T-cell (primary cell): ENCODE data around the gene YTHDC2. TPM values are rescaled to one million over a fixed set of nuclear protein-coding genes. Genes with fewer than 3 reads are reported as not detected.

Source experiments
- ATAC-seq, 4 experiments: fragments of 200-7000 bp in 3 of 4; fragments of 150-1000 bp in 1 of 4; cut with Tn5 transposase; replicated peaks in 1 of 4; 1 replicate in 3 of 4; 2 replicates in 1 of 4; pipeline ENCODE4 v1.10.0; 2021; ENCODE audit warnings: moderate library complexity in 3 of 4, mild to moderate bottlenecking in 2 of 4, moderate number of reproducible peaks in 1 of 4
- CTCF ChIA-PET, 2 donors: fragments of 300-600 bp; sonication (Branson Sonifier 250); formaldehyde crosslinking; loops; one replicate each; lab custom pipeline; 2022; ENCODE audit warnings: antibody characterized with exemption in 2 of 2; lab: Charles Lee
- POLR2A ChIA-PET, 2 donors: fragments of 300-600 bp; sonication (Branson Sonifier 250); formaldehyde crosslinking; loops; one replicate each; lab custom pipeline; 2022; ENCODE audit warnings: antibody characterized with exemption in 2 of 2; lab: Charles Lee
- DNase-seq, 35 experiments: peaks; one replicate each; pipeline versions ENCODE4 v3.0.0 to v3.0.0-alpha.2; 2013 to 2023
- H3K27ac ChIP-seq: one replicate; pipeline ENCODE4 v1.5.1; 2013; ENCODE audit warnings: low read length
- H3K27me3 ChIP-seq, 2 experiments: replicated peaks in 1 of 2; 1 replicate in 1 of 2; 2 replicates in 1 of 2; pipeline versions ENCODE4 v1.6.1 to v1.7.0; 2013; ENCODE audit warnings: low read length in 1 of 2, mixed read lengths in 1 of 2; ENCODE audit not compliant: control insufficient read depth in 2 of 2, insufficient read depth in 2 of 2; ENCODE audit errors: extremely low read depth in 1 of 2
- H3K36me3 ChIP-seq, 2 donors: 1 replicate in 1 of 2; 2 replicates in 1 of 2; pipeline versions ENCODE4 v1.6.1 to v1.7.0; 2013; ENCODE audit warnings: low read length in 1 of 2; ENCODE audit not compliant: control insufficient read depth in 2 of 2, insufficient read depth in 1 of 2; ENCODE audit errors: extremely low read depth in 1 of 2
- H3K4me1 ChIP-seq, 2 experiments: 1 replicate in 1 of 2; 2 replicates in 1 of 2; pipeline versions ENCODE4 v1.6.1 to v1.7.0; 2013; ENCODE audit warnings: low read length in 2 of 2, mixed read lengths in 1 of 2; ENCODE audit not compliant: insufficient read depth in 2 of 2, control insufficient read depth in 1 of 2; ENCODE audit errors: extremely low read depth in 1 of 2
- H3K4me3 ChIP-seq, 2 donors: 1 replicate in 1 of 2; 2 replicates in 1 of 2; pipeline versions ENCODE4 v1.5.1 to v1.7.0; 2013; ENCODE audit warnings: mild to moderate bottlenecking in 2 of 2, low read length in 1 of 2, moderate library complexity in 1 of 2; ENCODE audit not compliant: control insufficient read depth in 1 of 2; ENCODE audit errors: extremely low read depth in 1 of 2
- H3K9me3 ChIP-seq: 2 replicates; pipeline ENCODE4 v1.7.0; 2013
- H3K27ac Mint-ChIP-seq, 2 donors: one replicate each; pipeline ENCODE4 v1.8.0; 2020 to 2021; ENCODE audit warnings: mild to moderate bottlenecking in 2 of 2, mixed read lengths in 2 of 2
- H3K27me3 Mint-ChIP-seq, 2 donors: one replicate each; pipeline ENCODE4 v1.8.0; 2021 to 2022; ENCODE audit warnings: mixed read lengths in 2 of 2
- H3K36me3 Mint-ChIP-seq: one replicate; pipeline ENCODE4 v1.8.0; 2021; ENCODE audit warnings: mixed read lengths
- H3K4me1 Mint-ChIP-seq, 3 donors: one replicate each; pipeline ENCODE4 v1.8.0; 2020 to 2022; ENCODE audit warnings: mixed read lengths in 3 of 3, mild to moderate bottlenecking in 1 of 3
- H3K4me3 Mint-ChIP-seq, 3 donors: one replicate each; pipeline ENCODE4 v1.8.0; 2020 to 2022; ENCODE audit warnings: mild to moderate bottlenecking in 3 of 3, mixed read lengths in 3 of 3, moderate library complexity in 3 of 3
- H3K9me3 Mint-ChIP-seq, 3 donors: one replicate each; pipeline ENCODE4 v1.8.0; 2020 to 2022; ENCODE audit warnings: mixed read lengths in 3 of 3
- WGBS: methylation state at CpG from one replicate; pipeline ENCODE4 v1.1.5; 2013; ENCODE audit warnings: missing lambda C conversion rate; ENCODE audit not compliant: insufficient coverage; 5-methylcytosine and 5-hydroxymethylcytosine counted together
- total RNA-seq, 35 experiments: library from RNA in 6 of 35; stranded (reverse) in 6 of 35; fragments of 120-200 nt in 1 of 35; gene quantifications; one replicate each; pipeline versions ENCODE4 v1.2.1 to v1.2.4 and lab custom pipeline; 2013 to 2026

Gene YTHDC2
- total RNA-seq, 5 donors from 2014 or later (not counting 1 experiment from before 2014, with no cell fraction given) = 31.5 to 52.0 (median 38.2) TPM

- H3K4me1 Mint-ChIP-seq = peaks cover 24 to 29% (median 24%) of the 10 kb centered on the region in 3 donors
- Histone ChIP-seq H3K27ac (no peak overlapping the region), H3K9me3 (no peaks in the 10 kb centered on the region), H3K4me3 (no peak overlapping the region), H3K27me3 (peaks cover 4 to 7% of the 10 kb centered on the region in 2 experiments), H3K36me3 (no peaks in the 10 kb centered on the region), H3K4me1 (peaks cover 7 to 8% of the 10 kb centered on the region in 2 experiments)
- H3K9me3 Mint-ChIP-seq = no peaks in the 10 kb centered on the region
- H3K36me3 Mint-ChIP-seq = peaks cover 4% of the 10 kb centered on the region
- POLR2A ChIA-PET = no interaction called here
- WGBS = 94% methylated on average over 2 of the region's 6 CpGs
- no peak overlapping the region for H3K4me3 Mint-ChIP-seq
- CTCF ChIA-PET = interaction anchor here (0.5 to 1.8 kb wide), 7 partner anchors 14 to 515 kb away, joined by 3 to 13 read pairs (median 5); no protein-coding TSS in a partner anchor
- peak in 1 of 35 experiments; percentile 50 for DNase-seq
- H3K27ac Mint-ChIP-seq = no peak overlapping the region
- no peak for ATAC-seq
- H3K27me3 Mint-ChIP-seq = peaks cover 22 to 33% of the 10 kb centered on the region in 2 donors
Observed at GRCh38 chr5:113510836-113511451, 2.5 kb upstream of the YTHDC2 start.

- Mint-ChIP-seq H3K9me3 (no peaks in the 10 kb centered on the region), H3K27ac (no peak overlapping the region), H3K4me1 (peaks cover 33 to 36% (median 35%) of the 10 kb centered on the region in 3 donors), H3K4me3 (peak overlapping the region in 2 of 3 donors; percentile 7 to 47), H3K27me3 (peaks cover 15 to 24% of the 10 kb centered on the region in 2 donors), H3K36me3 (peaks cover 6% of the 10 kb centered on the region)
- DNase-seq = no peak
- H3K27me3 ChIP-seq = peaks cover 3 to 4% of the 10 kb centered on the region in 2 experiments
- ATAC-seq = no peak
- ChIA-PET CTCF (interaction anchor here in 1 of 2 donors (0.6 to 1.3 kb wide), 2 partner anchors 178 to 516 kb away, joined by 3 to 8 read pairs; no protein-coding TSS in a partner anchor), POLR2A (interaction anchor here in 1 of 2 donors (0.5 to 0.6 kb wide), 2 partner anchors 9 to 1775 kb away, joined by 4 to 6 read pairs; no protein-coding TSS in a partner anchor)
- H3K4me3 ChIP-seq = no peak overlapping the region
- peaks cover 0 to 1% of the 10 kb centered on the region in 2 donors for H3K36me3 ChIP-seq
- WGBS = no CpG with 5 or more reads among the region's 3 CpGs
- H3K9me3 ChIP-seq = no peaks in the 10 kb centered on the region
- no peak overlapping the region for H3K27ac ChIP-seq
- peaks cover 8 to 11% of the 10 kb centered on the region in 2 experiments for H3K4me1 ChIP-seq
Observed at GRCh38 chr5:113512341-113512740, 1.2 kb upstream of the YTHDC2 start.

GRCh38 chr5:113514289-113514635 is 768 bp downstream of the YTHDC2 start:
- Histone ChIP-seq H3K36me3 (peaks cover 0 to 10% of the 10 kb centered on the region in 2 donors), H3K27me3 (peaks cover 3 to 4% of the 10 kb centered on the region in 2 experiments), H3K9me3 (no peaks in the 10 kb centered on the region), H3K4me1 (peaks cover 8 to 11% of the 10 kb centered on the region in 2 experiments), H3K27ac (peak overlapping the region; percentile 93), H3K4me3 (peak overlapping the region; percentile 70 to 86)
- Mint-ChIP-seq H3K27me3 (peaks cover 6 to 13% of the 10 kb centered on the region in 2 donors), H3K4me3 (peak overlapping the region; percentile 92 to 93 (median 92)), H3K36me3 (peaks cover 15% of the 10 kb centered on the region), H3K27ac (peak overlapping the region; percentile 83 to 95), H3K9me3 (no peaks in the 10 kb centered on the region), H3K4me1 (peaks cover 41 to 42% (median 42%) of the 10 kb centered on the region in 3 donors)
- CTCF ChIA-PET = interaction anchor here in 1 of 2 donors (0.6 to 1.7 kb wide), 4 partner anchors 30 to 805 kb away, joined by 3 to 6 read pairs (median 4); no protein-coding TSS in a partner anchor
- no CpG with 5 or more reads among the region's 9 CpGs for WGBS
- no peak for DNase-seq
- POLR2A ChIA-PET = interaction anchor here (0.5 to 1.4 kb wide), 2 partner anchors 8 to 535 kb away, joined by 4 to 5 read pairs; no protein-coding TSS in a partner anchor
- ATAC-seq = no peak

- Mint-ChIP-seq H3K27me3 (no peaks in the 10 kb centered on the region), H3K36me3 (peaks cover 30% of the 10 kb centered on the region), H3K9me3 (peaks cover 0 to 3% (median 0%) of the 10 kb centered on the region in 3 donors), H3K4me1 (peaks cover 67 to 73% (median 69%) of the 10 kb centered on the region in 3 donors), H3K27ac (no peak overlapping the region), H3K4me3 (no peak overlapping the region)
- no peak overlapping the region for H3K4me3 ChIP-seq
- H3K9me3 ChIP-seq = no peaks in the 10 kb centered on the region
- H3K27ac ChIP-seq = no peak overlapping the region
- ChIA-PET POLR2A (no interaction called here), CTCF (no interaction called here)
- peaks cover 0 to 19% of the 10 kb centered on the region in 2 donors for H3K36me3 ChIP-seq
- peaks cover 5 to 19% of the 10 kb centered on the region in 2 experiments for H3K4me1 ChIP-seq
- ATAC-seq (no peak), DNase-seq (no peak)
- no peaks in the 10 kb centered on the region for H3K27me3 ChIP-seq
- 100% methylated on average over 2 of the region's 4 CpGs for WGBS
Observed at GRCh38 chr5:113518884-113519283, 5.4 kb downstream of the YTHDC2 start.

GRCh38 chr5:113519412-113519811 is 5.9 kb downstream of the YTHDC2 start:
- peaks cover 2 to 23% of the 10 kb centered on the region in 2 experiments for H3K4me1 ChIP-seq
- no peak overlapping the region for H3K4me3 ChIP-seq
- H3K36me3 Mint-ChIP-seq = peaks cover 30% of the 10 kb centered on the region
- H3K36me3 ChIP-seq = peaks cover 0 to 19% of the 10 kb centered on the region in 2 donors
- H3K4me1 Mint-ChIP-seq = peaks cover 67 to 75% (median 70%) of the 10 kb centered on the region in 3 donors
- ChIA-PET POLR2A (interaction anchor here in 1 of 2 donors (0.6 kb wide), 1 partner anchor 35 kb away, joined by 3 read pairs; no protein-coding TSS in a partner anchor), CTCF (no interaction called here)
- H3K9me3 ChIP-seq = no peaks in the 10 kb centered on the region
- peaks cover 0 to 3% (median 0%) of the 10 kb centered on the region in 3 donors for H3K9me3 Mint-ChIP-seq
- no peak overlapping the region for H3K27ac ChIP-seq
- H3K27ac Mint-ChIP-seq = no peak overlapping the region
- H3K27me3 ChIP-seq = no peaks in the 10 kb centered on the region
- ATAC-seq (no peak), DNase-seq (no peak)
- no peaks in the 10 kb centered on the region for H3K27me3 Mint-ChIP-seq
- no peak overlapping the region for H3K4me3 Mint-ChIP-seq
- no CpG with 5 or more reads among the region's 2 CpGs for WGBS

GRCh38 chr5:113520429-113520828 is 6.9 kb downstream of the YTHDC2 start:
- Mint-ChIP-seq H3K9me3 (peaks cover 0 to 3% (median 0%) of the 10 kb centered on the region in 3 donors), H3K36me3 (peaks cover 29% of the 10 kb centered on the region), H3K27me3 (no peaks in the 10 kb centered on the region), H3K4me3 (no peak overlapping the region), H3K27ac (no peak overlapping the region), H3K4me1 (peaks cover 68 to 74% (median 69%) of the 10 kb centered on the region in 3 donors)
- Histone ChIP-seq H3K36me3 (peaks cover 0 to 19% of the 10 kb centered on the region in 2 donors), H3K4me3 (no peak overlapping the region), H3K27ac (no peak overlapping the region), H3K4me1 (peaks cover 0 to 27% of the 10 kb centered on the region in 2 experiments), H3K27me3 (no peaks in the 10 kb centered on the region), H3K9me3 (no peaks in the 10 kb centered on the region)
- CTCF ChIA-PET = no interaction called here
- POLR2A ChIA-PET = no interaction called here
- no peak for ATAC-seq
- DNase-seq = no peak
